GM10266 (cell line): Measurements from ENCODE around the gene SALL3.

Source experiments
- DNase-seq: peaks from one replicate; pipeline ENCODE4 v3.0.0; 2012; ENCODE audit errors: extremely low spot score
- CTCF ChIP-seq: IDR thresholded peaks from 2 replicates; pipeline ENCODE4 v1.5.1; 2012; ENCODE audit warnings: mild to moderate bottlenecking, low read depth; ENCODE audit not compliant: control insufficient read depth, insufficient read depth; ENCODE audit errors: missing control alignments

The SALL3 gene

GRCh38 chr18:78981394-78981831 is 1.8 kb downstream of the SALL3 start:
- no peak for TF ChIP-seq CTCF
- DNase-seq = no peak

GRCh38 chr18:78981989-78982620 is 2.5 kb downstream of the SALL3 start:
- DNase-seq = no peak

GRCh38 chr18:78983512-78983911 is 3.9 kb downstream of the SALL3 start:
- no peak for DNase-seq

More at GRCh38 chr18:78981989-78982620, 2.5 kb downstream of the SALL3 start:
- no peak for TF ChIP-seq CTCF

GRCh38 chr18:78984941-78985784 is 5.5 kb downstream of the SALL3 start:
- no peak for DNase-seq
- peak; percentile 63 for TF ChIP-seq CTCF

More at GRCh38 chr18:78983512-78983911, 3.9 kb downstream of the SALL3 start:
- no peak for TF ChIP-seq CTCF

GRCh38 chr18:78986018-78986481 is 6.4 kb downstream of the SALL3 start:
- DNase-seq = no peak
- TF ChIP-seq CTCF = peak; percentile 34

- no peak for TF ChIP-seq CTCF
Observed at GRCh38 chr18:78991446-78991845, 11.8 kb downstream of the SALL3 start.

More at GRCh38 chr18:78991446-78991845, 11.8 kb downstream of the SALL3 start:
- DNase-seq = no peak
